Effector CD8-positive, alpha-beta T cell (primary cell): ENCODE measurements around the gene NPAS3.

ENCODE experiments used
- DNase-seq: peaks from one replicate; lab custom pipeline; 2025; lab: John Stamatoyannopoulos, UW

The NPAS3 gene

DNA sequence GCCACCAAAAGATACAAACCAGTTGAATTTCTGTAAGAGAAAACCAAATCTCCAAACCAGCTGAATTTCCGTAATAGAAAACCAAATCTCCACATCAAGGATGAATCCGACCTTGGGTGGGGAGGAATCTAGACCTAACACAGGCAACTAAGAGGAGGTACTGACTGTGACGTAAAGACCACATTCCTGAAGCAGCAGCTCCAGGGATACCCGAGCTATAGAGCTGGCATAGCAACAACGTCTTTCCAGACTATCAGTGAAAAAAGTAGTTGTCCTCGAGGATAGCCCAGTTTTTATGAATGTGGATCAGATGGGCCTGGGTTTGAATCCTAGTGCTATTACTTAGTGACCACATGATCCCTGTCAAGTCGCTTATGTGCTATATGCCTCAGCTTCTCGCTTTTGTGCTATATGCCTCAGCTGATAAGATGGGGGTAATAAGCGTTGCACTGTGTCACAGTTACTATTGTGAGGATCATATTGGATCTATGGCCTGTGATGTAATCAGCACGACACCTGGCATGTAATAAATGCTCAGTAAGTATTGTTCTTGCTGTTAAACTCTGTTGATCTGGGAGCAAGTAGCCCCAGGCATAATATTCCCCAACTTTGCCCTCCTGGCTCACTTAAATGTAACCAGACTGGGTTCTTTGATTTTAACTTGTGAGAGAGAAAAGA, 898.4 kb downstream of the NPAS3 start:
- DNase-seq = no peak

DNA sequence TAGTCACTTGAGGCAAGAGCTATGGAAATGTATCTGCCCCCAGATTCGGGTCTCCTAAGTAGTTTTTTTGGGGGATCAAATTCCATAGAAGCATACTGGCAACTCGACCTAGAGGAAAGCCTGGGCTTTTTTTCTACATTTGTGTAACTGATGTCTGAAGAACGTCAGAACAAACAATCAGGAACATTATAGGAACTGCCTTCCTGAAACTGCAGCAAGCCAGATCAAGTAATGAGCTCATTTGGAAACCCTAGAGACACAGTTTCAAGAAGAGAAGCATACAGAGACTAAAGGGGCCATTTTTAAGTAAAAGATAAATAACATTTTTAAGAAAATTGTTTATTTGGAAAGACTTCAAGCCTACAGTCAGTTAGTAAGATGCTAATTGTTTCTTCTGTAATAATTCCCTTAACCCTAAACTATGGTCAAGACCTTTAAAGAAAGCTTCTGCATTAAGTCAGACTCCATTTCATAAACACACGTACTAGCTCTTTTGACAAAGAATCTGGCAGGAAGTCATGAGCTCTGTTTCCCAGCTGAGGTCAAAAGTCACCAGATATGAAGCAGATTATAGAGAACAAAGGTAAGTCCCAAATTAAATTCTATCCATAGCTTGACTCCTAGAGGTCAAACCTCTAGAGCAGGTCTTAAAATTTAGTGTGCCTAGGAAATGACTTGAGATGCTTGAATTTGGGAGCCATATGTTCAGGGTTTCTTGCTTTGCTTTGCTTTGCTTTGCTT, 899.4 kb downstream of the NPAS3 start:
- no peak for DNase-seq

DNA sequence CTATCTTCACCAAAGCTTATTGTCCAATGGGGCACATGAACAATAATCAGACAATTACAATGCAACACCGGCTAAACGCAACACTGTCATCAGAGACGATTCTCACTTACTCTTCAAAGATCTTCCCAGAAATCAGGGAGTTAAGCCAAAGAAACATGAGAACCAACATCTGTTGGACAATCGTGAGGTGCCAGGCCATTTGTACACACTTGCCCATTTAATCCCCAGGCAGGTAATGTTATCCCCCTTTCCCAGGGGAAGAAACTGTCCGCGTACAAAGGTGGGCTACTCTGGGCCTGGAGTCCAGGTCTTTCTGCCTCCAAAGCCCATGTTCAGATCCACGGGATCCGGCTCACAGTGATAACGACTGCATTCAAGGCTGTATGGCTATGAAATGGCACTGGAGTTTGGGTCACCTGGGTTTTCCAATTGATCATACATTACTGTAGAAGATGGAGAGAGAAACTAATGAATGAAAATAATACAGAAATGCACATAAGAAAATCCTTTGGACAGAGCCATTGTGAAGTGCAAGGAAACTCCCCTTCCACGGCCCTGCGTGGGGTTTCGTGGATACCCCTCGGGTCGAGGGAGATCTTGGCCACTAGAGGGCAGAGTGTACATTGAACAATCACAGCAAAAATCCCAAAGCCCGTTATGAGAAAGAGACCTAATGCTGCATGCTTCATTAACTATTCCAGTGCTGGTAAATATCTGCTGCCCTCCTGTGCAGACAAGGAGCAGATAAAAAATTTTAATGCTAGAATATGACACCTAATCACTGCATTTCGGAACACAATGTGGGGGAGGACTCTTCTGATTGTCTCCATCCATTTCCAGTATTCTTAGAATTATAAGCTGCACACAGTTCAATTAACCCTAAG, 900.8 kb downstream of the NPAS3 start:
- peak; percentile 10 for DNase-seq

DNA sequence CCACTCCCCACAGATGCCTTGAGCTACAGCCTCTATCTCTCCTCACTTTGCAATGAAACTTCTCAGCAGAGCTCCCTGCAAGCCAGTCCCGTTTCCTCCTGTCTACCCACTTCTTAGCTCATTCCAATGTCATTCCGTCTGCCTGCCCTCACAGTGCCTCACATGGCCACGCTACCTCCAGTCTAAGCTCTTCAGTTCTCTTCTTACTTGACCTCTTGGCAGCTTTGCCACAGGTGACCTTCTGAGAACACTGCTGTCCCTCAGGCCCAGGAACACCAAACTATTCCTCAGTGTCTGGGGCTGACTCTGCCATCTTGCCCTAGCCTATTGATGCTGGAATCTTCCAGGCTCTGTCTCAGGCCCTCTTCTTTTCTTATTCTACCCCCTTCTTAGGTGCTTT, 902.1 kb downstream of the NPAS3 start:
- DNase-seq = no peak

DNA sequence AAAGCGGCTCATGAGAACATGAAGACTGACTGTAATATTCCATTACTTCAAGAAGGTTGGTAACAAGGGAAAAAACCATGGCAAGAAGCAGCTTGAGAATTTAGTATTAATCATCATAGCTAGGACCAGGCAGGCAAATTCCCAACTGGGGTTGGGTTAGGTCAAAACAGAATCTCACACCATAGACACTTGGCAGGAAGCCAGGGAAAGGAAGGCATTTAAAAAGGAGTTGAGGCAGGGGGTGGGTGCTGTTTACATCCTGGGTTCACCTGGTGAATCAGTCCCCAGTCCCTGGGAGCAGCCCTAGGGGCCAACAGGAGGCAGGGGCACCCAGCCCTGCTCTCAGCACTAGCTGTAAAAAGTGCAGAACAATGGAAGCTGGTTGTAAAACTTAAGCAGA, 903.6 kb downstream of the NPAS3 start:
- no peak for DNase-seq

GRCh38 chr14:33844118-33844517, 905.4 kb downstream of the NPAS3 start:
- DNase-seq = no peak

- DNase-seq = no peak
These were observed 907.6 kb downstream of the NPAS3 start for GRCh38 chr14:33846100-33846824.

DNA sequence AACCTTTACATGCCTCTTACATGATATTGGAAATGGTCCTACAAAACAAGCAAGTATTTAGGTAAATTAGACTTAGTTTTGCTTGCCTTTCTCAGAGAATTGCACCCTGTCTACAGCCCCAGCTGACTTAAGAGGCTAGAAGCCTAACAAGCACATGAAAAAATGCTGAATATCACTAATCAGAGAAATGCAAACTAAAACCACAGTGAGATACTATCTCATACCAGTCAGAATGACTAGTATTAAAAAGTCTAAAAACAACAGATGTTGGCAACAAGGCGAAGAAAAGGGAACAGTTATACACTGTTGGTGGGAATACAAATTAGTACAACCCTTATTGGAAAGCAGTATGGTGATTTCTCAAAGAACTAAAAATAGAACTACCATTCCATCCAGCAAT, 908.4 kb downstream of the NPAS3 start:
- no peak for DNase-seq

DNA sequence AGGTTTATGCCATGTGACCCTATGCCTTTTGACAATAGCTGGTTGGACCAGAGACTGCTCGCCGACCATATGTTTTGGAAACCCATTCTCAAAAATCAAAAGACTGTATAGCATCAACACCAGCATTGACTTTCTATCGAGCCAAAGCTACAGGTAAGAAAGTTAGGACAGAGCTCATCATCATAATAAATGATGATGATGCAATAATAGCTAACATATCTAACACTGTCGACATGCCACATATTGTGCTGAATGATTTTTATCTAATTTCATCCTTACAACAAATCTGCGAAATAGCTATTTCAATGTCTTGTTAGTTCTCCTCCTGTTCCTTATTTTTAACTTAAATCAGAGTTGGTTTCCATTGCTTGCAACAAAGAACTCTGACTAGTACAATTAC, 909.3 kb downstream of the NPAS3 start:
- no peak for DNase-seq

DNA sequence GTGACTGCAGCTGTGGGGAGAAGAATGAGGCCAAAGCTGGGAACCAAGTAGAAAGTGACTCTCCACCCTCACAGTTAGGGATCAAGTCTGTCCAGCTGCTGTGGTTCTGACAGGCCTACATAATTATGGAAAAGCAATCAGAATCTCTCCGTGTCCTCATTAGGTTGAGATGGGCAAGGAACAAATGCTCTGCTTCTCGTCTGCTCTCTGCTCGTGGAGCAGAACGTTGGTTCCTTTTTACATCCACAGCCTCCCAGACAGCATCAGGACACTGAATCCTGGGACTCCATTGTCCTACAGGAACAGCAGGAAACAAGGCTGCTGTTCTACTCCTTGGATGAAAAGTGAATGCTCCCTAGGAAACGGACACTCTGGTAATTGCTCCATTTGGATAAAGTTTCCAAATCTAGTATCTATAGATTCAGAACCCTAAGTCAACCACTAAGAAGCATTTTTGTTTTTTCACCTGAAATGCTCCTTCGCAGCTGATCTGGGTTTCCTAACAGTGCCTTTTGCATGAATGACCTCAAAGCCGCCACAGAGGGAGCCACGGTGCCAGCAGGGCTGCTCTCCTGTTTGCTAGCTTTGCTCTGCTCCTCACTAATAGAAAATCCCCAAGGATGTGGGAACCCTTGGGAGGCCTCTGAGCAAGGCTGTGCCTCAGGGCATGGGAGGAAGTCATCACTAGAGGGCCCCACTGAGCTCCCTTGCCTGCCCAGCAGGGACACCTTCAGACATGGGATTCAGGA, 910.2 kb downstream of the NPAS3 start:
- DNase-seq = no peak

- DNase-seq = no peak
These were observed 910.7 kb downstream of the NPAS3 start for GRCh38 chr14:33849455-33849801.

GRCh38 chr14:33850826-33851225, 912.1 kb downstream of the NPAS3 start:
- DNase-seq = no peak

DNA sequence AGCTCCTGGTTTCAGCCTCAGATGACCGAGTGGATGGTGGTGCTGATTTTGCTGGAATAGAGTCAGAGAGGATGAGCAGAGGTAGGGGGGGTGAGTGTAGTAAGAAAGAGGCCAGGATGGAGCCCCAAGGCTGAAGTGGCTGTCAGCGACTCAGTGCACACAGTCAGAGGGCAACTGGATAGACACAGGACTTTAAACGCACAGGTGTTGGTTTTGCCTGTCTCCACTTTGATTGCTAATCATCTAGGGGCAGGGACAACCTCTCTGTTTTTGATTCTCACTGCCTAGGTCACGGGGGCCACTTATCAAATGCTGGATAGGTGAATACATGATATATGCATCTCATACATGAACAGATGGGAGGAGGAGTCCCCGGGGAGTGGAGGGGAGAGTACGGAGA, 912.7 kb downstream of the NPAS3 start:
- no peak for DNase-seq

- DNase-seq = no peak
These were observed 913.3 kb downstream of the NPAS3 start for GRCh38 chr14:33851931-33852330.
